HepG2 (cell line): ENCODE data around the gene CCDC183. TPM values are rescaled to one million over a fixed set of nuclear protein-coding genes. Genes with fewer than 3 reads are reported as not detected.
A peak's percentile ranks its signal among the peaks of the same experiment; 100 is the strongest.

Experiments used
- ATAC-seq: fragments of 200-7000 bp; cut with Tn5 transposase; 3 replicates; pipeline ENCODE4 v1.9.1; 2020; ENCODE audit warnings: mild to moderate bottlenecking, moderate library complexity
- BruUV-seq: library from RNA; stranded (reverse); fragments of 400-500 nt; replicated peaks from 2 replicates; lab custom pipeline; 2021; lab: Mats Ljungman, UMichigan
- CTCF ChIA-PET: fragments of 300-600 bp; formaldehyde crosslinking; extraction: SDS; loops from one replicate; lab custom pipeline; 2021; ENCODE audit warnings: low total read pairs, inconsistent platforms, low intra/inter-chr PET ratio; lab: Yijun Ruan, JAX
- POLR2A ChIA-PET: fragments of 350-600 bp; sonication (Branson Sonifier 250); formaldehyde crosslinking; loops from one replicate; lab custom pipeline; 2020; ENCODE audit warnings: antibody characterized with exemption, inconsistent platforms; lab: Yijun Ruan, JAX
- DNase-seq: peaks from one replicate; pipeline ENCODE4 v3.0.0-alpha.2; 2015; ENCODE audit warnings: low spot score
- FAIRE-seq: peaks from 3 replicates; lab custom pipeline; 2011; peaks lifted over from hg19 to GRCh38; lab: Jason Lieb, UNC
- H2AFZ ChIP-seq: one replicate; pipeline ENCODE4 v1.6.1; 2011; ENCODE audit warnings: low read length, inconsistent platforms
- H3K27ac ChIP-seq: fragments of 300-600 bp; 3 replicates; pipeline ENCODE4 v1.8.0; 2011; ENCODE audit warnings: mixed run types, mild to moderate bottlenecking, mixed read lengths, low read length, inconsistent platforms; ENCODE audit not compliant: insufficient read depth; ENCODE audit errors: extremely low read length
- H3K27me3 ChIP-seq, 2 experiments: fragments of 200-600 bp in 1 of 2; 2 replicates in 1 of 2; 3 replicates in 1 of 2; pipeline versions ENCODE4 v1.6.0 to v1.8.0; 2011; ENCODE audit warnings: low read length in 2 of 2, mild to moderate bottlenecking in 2 of 2, moderate library complexity in 2 of 2, inconsistent platforms in 1 of 2; ENCODE audit not compliant: insufficient read depth in 2 of 2, control insufficient read depth in 1 of 2
- H3K36me3 ChIP-seq, 2 experiments: fragments of 200-600 bp in 1 of 2; replicated peaks in 1 of 2; 2 replicates in 1 of 2; 3 replicates in 1 of 2; pipeline versions ENCODE4 v1.5.1 to v1.8.0; 2011; ENCODE audit warnings: low read length in 2 of 2, inconsistent platforms in 1 of 2; ENCODE audit not compliant: insufficient read depth in 2 of 2, control insufficient read depth in 1 of 2
- H3K4me1 ChIP-seq: 2 replicates; pipeline ENCODE4 v1.5.1; 2012; ENCODE audit warnings: low read length, inconsistent platforms; ENCODE audit not compliant: insufficient read depth
- H3K4me2 ChIP-seq: 2 replicates; pipeline ENCODE4 v1.6.0; 2011; ENCODE audit warnings: low read depth, low read length, inconsistent platforms
- H3K4me3 ChIP-seq, 3 experiments: fragments of 200-600 bp in 1 of 3; sonication (generic), shearing (Covaris generic) in 1 of 3; replicated peaks in 1 of 3; 2 replicates each; pipeline ENCODE4 v1.5.1; 2011 to 2016; ENCODE audit warnings: low read length in 3 of 3, inconsistent platforms in 2 of 3, low read depth in 2 of 3, mild to moderate bottlenecking in 2 of 3, control low read depth in 1 of 3, mixed read lengths in 1 of 3; ENCODE audit not compliant: insufficient read depth in 1 of 3
- H3K79me2 ChIP-seq: one replicate; pipeline ENCODE4 v1.6.1; 2011; ENCODE audit warnings: low read length, inconsistent platforms; ENCODE audit not compliant: insufficient read depth
- H3K9ac ChIP-seq: 2 replicates; pipeline ENCODE4 v1.6.0; 2011; ENCODE audit warnings: mild to moderate bottlenecking, low read depth, low read length, inconsistent platforms; ENCODE audit not compliant: insufficient read depth
- H3K9me3 ChIP-seq: 2 replicates; pipeline ENCODE4 v1.5.1; 2012; ENCODE audit warnings: mild to moderate bottlenecking, low read length
- H4K20me1 ChIP-seq: 2 replicates; pipeline ENCODE4 v1.6.0; 2011; ENCODE audit warnings: inconsistent platforms, mild to moderate bottlenecking, low read length, moderate library complexity; ENCODE audit not compliant: insufficient read depth
- AGO1 ChIP-seq: fragments of 200-400 bp; formaldehyde crosslinking; IDR thresholded peaks from 2 replicates; pipeline ENCODE4 v1.6.1; 2017; ENCODE audit warnings: mild to moderate bottlenecking, low read depth, low read length, moderate library complexity; ENCODE audit not compliant: poor library complexity, severe bottlenecking
- AGO2 ChIP-seq: fragments of 200-400 bp; formaldehyde crosslinking; optimal IDR thresholded peaks from 2 replicates; pipeline ENCODE3; 2017; ENCODE audit warnings: mild to moderate bottlenecking, low read depth, low read length, moderate library complexity
- FLYWCH1 ChIP-seq: sonication (generic); formaldehyde crosslinking; IDR thresholded peaks from 2 replicates; pipeline ENCODE4 v1.8.1; 2023; ENCODE audit warnings: mild to moderate bottlenecking, missing genetic modification reagents
- HOXA5 ChIP-seq: sonication (generic); formaldehyde crosslinking; IDR thresholded peaks from 2 replicates; pipeline ENCODE4 v1.4.0; 2020; ENCODE audit warnings: missing genetic modification reagents
- MEF2D ChIP-seq: sonication (generic); formaldehyde crosslinking; IDR thresholded peaks from 2 replicates; pipeline ENCODE4 v1.5.1; 2020; ENCODE audit warnings: mild to moderate bottlenecking, missing genetic modification reagents
- NFYB ChIP-seq: sonication (generic); formaldehyde crosslinking; IDR thresholded peaks from 2 replicates; pipeline ENCODE4 v1.4.0; 2020; ENCODE audit warnings: missing genetic modification reagents
- POLR2A ChIP-seq, 2 experiments: IDR thresholded peaks; 2 replicates each; pipeline ENCODE4 v1.6.1; 2011; ENCODE audit warnings: low read depth in 2 of 2, low read length in 2 of 2, mild to moderate bottlenecking in 1 of 2, moderate library complexity in 1 of 2; ENCODE audit not compliant: insufficient read depth in 1 of 2
- RBFOX2 ChIP-seq: fragments of 200-400 bp; formaldehyde crosslinking; IDR thresholded peaks from 2 replicates; pipeline ENCODE4 v1.6.1; 2017; ENCODE audit warnings: low read depth, mild to moderate bottlenecking, low read length
- TARDBP ChIP-seq: sonication (generic); formaldehyde crosslinking; IDR thresholded peaks from 2 replicates; pipeline ENCODE4 v1.8.0; 2022; ENCODE audit warnings: mild to moderate bottlenecking, missing genetic modification reagents
- ZNF10 ChIP-seq: sonication (generic); formaldehyde crosslinking; IDR thresholded peaks from 2 replicates; pipeline ENCODE4 v1.4.0; 2020; ENCODE audit warnings: mild to moderate bottlenecking, low read depth, missing genetic modification reagents, borderline replicate concordance
- WGBS: methylation state at CpG from one replicate; pipeline ENCODE4 v1.1.6; 2017; ENCODE audit warnings: low lambda C conversion rate; 5-methylcytosine and 5-hydroxymethylcytosine counted together
- in situ Hi-C: cut with HindIII; loops from 2 replicates; pipeline ENCODE4 v1.10.0; 2017; ENCODE audit warnings: low pct_unique_long_range_greater_than_20kb; ENCODE audit not compliant: extremely low pct_ligation_motif_present
- intact Hi-C: fragments of 100-400 bp; cut with micrococcal nuclease; formaldehyde crosslinking; loops from one replicate; pipeline ENCODE4 v1.10.0; 2022; ENCODE audit not compliant: unreplicated experiment
- polyA plus RNA-seq, 8 experiments: library from polyadenylated mRNA; depleted of rRNA in 3 of 8; stranded (reverse) in 7 of 8; unstranded in 1 of 8; fragments of >200 nt; fragmentation: Illumina TruSeq in 4 of 8; extraction: Trizol in 4 of 8; gene quantifications; 2 replicates each; pipeline versions ENCODE4 v1.2.1 to v1.2.3, GENCODE V29; 2011 to 2016; ENCODE audit warnings: low read depth in 4 of 8, missing spikeins in 1 of 8, mixed read lengths in 1 of 8; ENCODE audit not compliant: insufficient read depth in 1 of 8
- total RNA-seq, 5 experiments: library from RNA; depleted of rRNA; stranded (reverse); fragments of >200 nt; fragmentation: Illumina TruSeq; extraction: Trizol; gene quantifications; 2 replicates each; pipeline ENCODE4 v1.2.3, GENCODE V29; 2016; ENCODE audit warnings: low read depth in 1 of 5
- TF ChIP-seq, protein P1 (sequence below): sonication (generic); formaldehyde crosslinking; IDR thresholded peaks from 2 replicates; pipeline ENCODE4 v1.5.0; 2020; ENCODE audit warnings: missing genetic modification reagents, mild to moderate bottlenecking, borderline replicate concordance
- TF ChIP-seq, protein P2 (sequence below): sonication (generic); formaldehyde crosslinking; IDR thresholded peaks from 2 replicates; pipeline ENCODE4 v1.4.0; 2020; ENCODE audit warnings: missing genetic modification reagents
- TF ChIP-seq, protein P3 (sequence below): sonication (generic); formaldehyde crosslinking; IDR thresholded peaks from 2 replicates; pipeline ENCODE4 v1.4.0; 2020; ENCODE audit warnings: mild to moderate bottlenecking, missing genetic modification reagents
- TF ChIP-seq, protein P4 (sequence below): sonication (generic); formaldehyde crosslinking; IDR thresholded peaks from 2 replicates; pipeline ENCODE4 v1.5.1; 2020; ENCODE audit warnings: mild to moderate bottlenecking, missing genetic modification reagents, borderline replicate concordance
- TF ChIP-seq, protein P5 (sequence below): sonication (generic); formaldehyde crosslinking; IDR thresholded peaks from 2 replicates; pipeline ENCODE4 v1.4.0; 2020; ENCODE audit warnings: missing genetic modification reagents, mild to moderate bottlenecking, borderline replicate concordance
- TF ChIP-seq, protein P6 (sequence below): sonication (generic); formaldehyde crosslinking; IDR thresholded peaks from 2 replicates; pipeline ENCODE4 v1.4.0; 2020; ENCODE audit warnings: missing genetic modification reagents

CCDC183 gene
- total and polyA plus RNA-seq, 2 of the 13 experiments (the other 11 are each of a cell fraction or from before 2014, with no cell fraction given): 5.0 to 66.4 TPM

DNA sequence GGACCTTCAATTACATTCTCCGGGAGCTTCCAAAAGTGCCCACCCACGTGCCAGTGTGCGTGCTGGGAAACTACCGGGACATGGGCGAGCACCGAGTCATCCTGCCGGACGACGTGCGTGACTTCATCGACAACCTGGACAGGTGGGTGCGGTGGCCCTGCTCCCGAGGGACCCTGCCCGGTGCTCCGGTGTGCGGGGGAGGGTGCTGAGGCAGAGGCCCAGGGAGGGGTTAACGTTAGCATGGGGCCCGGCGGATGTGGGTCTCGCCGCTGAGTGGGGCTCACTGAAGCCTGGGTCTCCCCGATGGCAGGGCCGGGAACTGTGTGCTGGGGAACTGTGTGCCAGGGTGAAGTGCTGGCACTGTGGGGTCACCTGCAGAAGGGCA lies 35.6 kb downstream of the CCDC183 start:
- in situ Hi-C loops (no loop called here), intact Hi-C loops (no loop called here)
- no peaks in the 10 kb centered on the region for H3K79me2 ChIP-seq
- ATAC-seq (no peak), FAIRE-seq (no peak), DNase-seq (no peak)
- no peaks in the 10 kb centered on the region for H4K20me1 ChIP-seq
- H3K36me3 ChIP-seq: peaks cover 36 to 59% of the 10 kb centered on the region in 2 experiments
- H3K27me3 ChIP-seq: no peaks in the 10 kb centered on the region
- WGBS: 99% methylated on average over 21 of the region's 23 CpGs
- BruUV-seq: no TSS peak
- POLR2A ChIA-PET: no interaction called here
- CTCF ChIA-PET: no interaction called here
- H3K9ac ChIP-seq: no peak overlapping the region
- no peak overlapping the region for H3K27ac ChIP-seq
- no peaks in the 10 kb centered on the region for H3K9me3 ChIP-seq
- no peaks in the 10 kb centered on the region for H3K4me1 ChIP-seq
- H2AFZ ChIP-seq: no peak overlapping the region
- no peak overlapping the region for H3K4me2 ChIP-seq
- no peak overlapping the region for H3K4me3 ChIP-seq
- no peak for TF ChIP-seq TARDBP (CRISPR knock-in tag)
- no peak for TF ChIP-seq ZNF10
- TF ChIP-seq POLR2A (IDR thresholded peaks at IDR 0.05; ENCODE audit: insufficient read depth in 1 of 2, low read depth in 2 of 2, low read length in 2 of 2): 0 out of 4 replicates have a peak, but pooled peaks of 1 of the 2 experiments have one; percentile 20
- no peak for TF ChIP-seq MEF2D (CRISPR knock-in tag)
- TF ChIP-seq, protein P1, sequence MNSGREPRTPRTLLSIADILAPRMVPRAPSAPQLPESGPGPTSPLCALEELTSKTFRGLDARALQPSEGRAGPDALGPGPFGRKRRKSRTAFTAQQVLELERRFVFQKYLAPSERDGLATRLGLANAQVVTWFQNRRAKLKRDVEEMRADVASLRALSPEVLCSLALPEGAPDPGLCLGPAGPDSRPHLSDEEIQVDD (CRISPR knock-in tag): no peak
- peak; percentile 20 for TF ChIP-seq AGO1
- TF ChIP-seq, protein P2, sequence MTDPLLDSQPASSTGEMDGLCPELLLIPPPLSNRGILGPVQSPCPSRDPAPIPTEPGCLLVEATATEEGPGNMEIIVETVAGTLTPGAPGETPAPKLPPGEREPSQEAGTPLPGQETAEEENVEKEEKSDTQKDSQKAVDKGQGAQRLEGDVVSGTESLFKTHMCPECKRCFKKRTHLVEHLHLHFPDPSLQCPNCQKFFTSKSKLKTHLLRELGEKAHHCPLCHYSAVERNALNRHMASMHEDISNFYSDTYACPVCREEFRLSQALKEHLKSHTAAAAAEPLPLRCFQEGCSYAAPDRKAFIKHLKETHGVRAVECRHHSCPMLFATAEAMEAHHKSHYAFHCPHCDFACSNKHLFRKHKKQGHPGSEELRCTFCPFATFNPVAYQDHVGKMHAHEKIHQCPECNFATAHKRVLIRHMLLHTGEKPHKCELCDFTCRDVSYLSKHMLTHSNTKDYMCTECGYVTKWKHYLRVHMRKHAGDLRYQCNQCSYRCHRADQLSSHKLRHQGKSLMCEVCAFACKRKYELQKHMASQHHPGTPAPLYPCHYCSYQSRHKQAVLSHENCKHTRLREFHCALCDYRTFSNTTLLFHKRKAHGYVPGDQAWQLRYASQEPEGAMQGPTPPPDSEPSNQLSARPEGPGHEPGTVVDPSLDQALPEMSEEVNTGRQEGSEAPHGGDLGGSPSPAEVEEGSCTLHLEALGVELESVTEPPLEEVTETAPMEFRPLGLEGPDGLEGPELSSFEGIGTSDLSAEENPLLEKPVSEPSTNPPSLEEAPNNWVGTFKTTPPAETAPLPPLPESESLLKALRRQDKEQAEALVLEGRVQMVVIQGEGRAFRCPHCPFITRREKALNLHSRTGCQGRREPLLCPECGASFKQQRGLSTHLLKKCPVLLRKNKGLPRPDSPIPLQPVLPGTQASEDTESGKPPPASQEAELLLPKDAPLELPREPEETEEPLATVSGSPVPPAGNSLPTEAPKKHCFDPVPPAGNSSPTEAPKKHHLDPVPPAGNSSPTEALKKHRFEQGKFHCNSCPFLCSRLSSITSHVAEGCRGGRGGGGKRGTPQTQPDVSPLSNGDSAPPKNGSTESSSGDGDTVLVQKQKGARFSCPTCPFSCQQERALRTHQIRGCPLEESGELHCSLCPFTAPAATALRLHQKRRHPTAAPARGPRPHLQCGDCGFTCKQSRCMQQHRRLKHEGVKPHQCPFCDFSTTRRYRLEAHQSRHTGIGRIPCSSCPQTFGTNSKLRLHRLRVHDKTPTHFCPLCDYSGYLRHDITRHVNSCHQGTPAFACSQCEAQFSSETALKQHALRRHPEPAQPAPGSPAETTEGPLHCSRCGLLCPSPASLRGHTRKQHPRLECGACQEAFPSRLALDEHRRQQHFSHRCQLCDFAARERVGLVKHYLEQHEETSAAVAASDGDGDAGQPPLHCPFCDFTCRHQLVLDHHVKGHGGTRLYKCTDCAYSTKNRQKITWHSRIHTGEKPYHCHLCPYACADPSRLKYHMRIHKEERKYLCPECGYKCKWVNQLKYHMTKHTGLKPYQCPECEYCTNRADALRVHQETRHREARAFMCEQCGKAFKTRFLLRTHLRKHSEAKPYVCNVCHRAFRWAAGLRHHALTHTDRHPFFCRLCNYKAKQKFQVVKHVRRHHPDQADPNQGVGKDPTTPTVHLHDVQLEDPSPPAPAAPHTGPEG (CRISPR knock-in tag): no peak
- no peak for TF ChIP-seq FLYWCH1
- TF ChIP-seq, protein P3, sequence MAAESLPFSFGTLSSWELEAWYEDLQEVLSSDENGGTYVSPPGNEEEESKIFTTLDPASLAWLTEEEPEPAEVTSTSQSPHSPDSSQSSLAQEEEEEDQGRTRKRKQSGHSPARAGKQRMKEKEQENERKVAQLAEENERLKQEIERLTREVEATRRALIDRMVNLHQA (CRISPR knock-in tag): no peak
- TF ChIP-seq HOXA5: no peak
- peak; percentile 87 for TF ChIP-seq AGO2
- peak; percentile 58 for TF ChIP-seq RBFOX2
- TF ChIP-seq NFYB (CRISPR knock-in tag): no peak
- TF ChIP-seq, protein P4, sequence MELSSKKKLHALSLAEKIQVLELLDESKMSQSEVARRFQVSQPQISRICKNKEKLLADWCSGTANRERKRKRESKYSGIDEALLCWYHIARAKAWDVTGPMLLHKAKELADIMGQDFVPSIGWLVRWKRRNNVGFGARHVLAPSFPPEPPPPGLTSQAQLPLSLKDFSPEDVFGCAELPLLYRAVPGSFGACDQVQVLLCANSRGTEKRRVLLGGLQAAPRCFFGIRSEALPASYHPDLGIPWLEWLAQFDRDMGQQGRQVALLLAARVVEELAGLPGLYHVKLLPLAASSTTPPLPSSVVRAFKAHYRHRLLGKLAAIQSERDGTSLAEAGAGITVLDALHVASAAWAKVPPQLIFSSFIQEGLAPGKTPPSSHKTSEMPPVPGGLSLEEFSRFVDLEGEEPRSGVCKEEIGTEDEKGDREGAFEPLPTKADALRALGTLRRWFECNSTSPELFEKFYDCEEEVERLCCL (CRISPR knock-in tag): no peak
- TF ChIP-seq, protein P5, sequence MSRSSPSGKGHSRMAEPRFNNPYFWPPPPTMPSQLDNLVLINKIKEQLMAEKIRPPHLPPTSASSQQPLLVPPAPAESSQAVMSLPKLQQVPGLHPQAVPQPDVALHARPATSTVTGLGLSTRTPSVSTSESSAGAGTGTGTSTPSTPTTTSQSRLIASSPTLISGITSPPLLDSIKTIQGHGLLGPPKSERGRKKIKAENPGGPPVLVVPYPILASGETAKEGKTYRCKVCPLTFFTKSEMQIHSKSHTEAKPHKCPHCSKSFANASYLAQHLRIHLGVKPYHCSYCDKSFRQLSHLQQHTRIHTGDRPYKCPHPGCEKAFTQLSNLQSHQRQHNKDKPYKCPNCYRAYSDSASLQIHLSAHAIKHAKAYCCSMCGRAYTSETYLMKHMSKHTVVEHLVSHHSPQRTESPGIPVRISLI: no peak
- TF ChIP-seq, protein P6, sequence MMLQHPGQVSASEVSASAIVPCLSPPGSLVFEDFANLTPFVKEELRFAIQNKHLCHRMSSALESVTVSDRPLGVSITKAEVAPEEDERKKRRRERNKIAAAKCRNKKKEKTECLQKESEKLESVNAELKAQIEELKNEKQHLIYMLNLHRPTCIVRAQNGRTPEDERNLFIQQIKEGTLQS (CRISPR knock-in tag): no peak
